ENCODE data around the gene KITLG. TPM values are rescaled to one million over a fixed set of nuclear protein-coding genes. Genes with fewer than 3 reads are reported as not detected.

KITLG gene
- total RNA-seq, 4 donors from 2014 or later, result 10.5 to 44.6 (median 29.1) TPM

GRCh38 chr12:88530868-88531267 is 49.4 kb downstream of the KITLG start:
- H3K4me3 ChIP-seq, result no peak overlapping the region
- intact Hi-C loops (cut with DNase I; ENCODE audit: low total_unique reads), result no loop called here
- peaks cover 0 to 12% (median 4%) of the 10 kb centered on the region in 4 donors for H3K36me3 ChIP-seq
- no peak for DNase-seq
- H3K4me1 ChIP-seq, result peaks cover 4 to 20% (median 9%) of the 10 kb centered on the region in 4 donors
- no peak overlapping the region for H3K27ac ChIP-seq
- TF ChIP-seq EP300 (IDR thresholded peaks at IDR 0.05; ENCODE audit: low read depth) (no peak), CTCF (IDR thresholded peaks at IDR 0.05) (no peak), POLR2AphosphoS5 (IDR thresholded peaks at IDR 0.05) (no peak), POLR2A (IDR thresholded peaks at IDR 0.05) (no peak)
- peaks cover 0 to 2% of the 10 kb centered on the region in 2 donors for H3K9me3 ChIP-seq
- in situ Hi-C loops (cut with MboI; ENCODE audit: low pct_ligation_motif_present in 1 of 4, low pct_unique_long_range_greater_than_20kb in 1 of 4, low sequenced_read_pairs in 3 of 4), result no loop called here
- 81 to 86% methylated on average over 1 of the region's 1 CpG for WGBS, 2 donors (ENCODE audit: low coverage in 1 of 2)
- H3K27me3 ChIP-seq, result no peaks in the 10 kb centered on the region

- WGBS, 2 donors (ENCODE audit: low coverage in 1 of 2), result 36 to 52% methylated on average over 7 to 9 of the region's 9 CpGs
- Histone ChIP-seq H3K27ac (peak overlapping the region in 2 of 4 donors; percentile 17 to 35), H3K4me3 (no peak overlapping the region), H3K9me3 (peaks cover 0 to 2% of the 10 kb centered on the region in 2 donors), H3K36me3 (peaks cover 0 to 12% (median 4%) of the 10 kb centered on the region in 4 donors), H3K27me3 (no peaks in the 10 kb centered on the region), H3K4me1 (peaks cover 4 to 17% (median 9%) of the 10 kb centered on the region in 4 donors)
- no peak for TF ChIP-seq EP300 (IDR thresholded peaks at IDR 0.05; ENCODE audit: low read depth)
- TF ChIP-seq POLR2A (IDR thresholded peaks at IDR 0.05), result no peak
- no peak for TF ChIP-seq POLR2AphosphoS5 (IDR thresholded peaks at IDR 0.05)
- TF ChIP-seq CTCF (IDR thresholded peaks at IDR 0.05), result no peak
- no peak for DNase-seq
- in situ Hi-C loops (cut with MboI; ENCODE audit: low pct_ligation_motif_present in 1 of 4, low pct_unique_long_range_greater_than_20kb in 1 of 4, low sequenced_read_pairs in 3 of 4) (no loop called here), intact Hi-C loops (cut with DNase I; ENCODE audit: low total_unique reads) (no loop called here)
These were observed 50.5 kb downstream of the KITLG start for GRCh38 chr12:88529531-88530488.

GRCh38 chr12:88522961-88523360 is 57.3 kb downstream of the KITLG start:
- intact Hi-C loops (cut with DNase I; ENCODE audit: low total_unique reads), result no loop called here
- Histone ChIP-seq H3K4me3 (no peak overlapping the region), H3K27me3 (no peaks in the 10 kb centered on the region), H3K36me3 (peaks cover 0 to 9% (median 4%) of the 10 kb centered on the region in 4 donors), H3K27ac (no peak overlapping the region), H3K4me1 (peaks cover 0 to 17% (median 5%) of the 10 kb centered on the region in 4 donors), H3K9me3 (peaks cover 0 to 2% of the 10 kb centered on the region in 2 donors)
- 83 to 86% methylated on average over 7 of the region's 7 CpGs for WGBS, 2 donors (ENCODE audit: low coverage in 1 of 2)
- in situ Hi-C loops (cut with MboI; ENCODE audit: low pct_ligation_motif_present in 1 of 4, low pct_unique_long_range_greater_than_20kb in 1 of 4, low sequenced_read_pairs in 3 of 4), result no loop called here
- TF ChIP-seq CTCF (IDR thresholded peaks at IDR 0.05) (no peak), EP300 (IDR thresholded peaks at IDR 0.05; ENCODE audit: low read depth) (no peak), POLR2A (IDR thresholded peaks at IDR 0.05) (no peak), POLR2AphosphoS5 (IDR thresholded peaks at IDR 0.05) (no peak)
- no peak for DNase-seq

- H3K9me3 ChIP-seq, result no peaks in the 10 kb centered on the region
- in situ Hi-C loops (cut with MboI; ENCODE audit: low pct_ligation_motif_present in 1 of 4, low pct_unique_long_range_greater_than_20kb in 1 of 4, low sequenced_read_pairs in 3 of 4), result no loop called here
- no peak for TF ChIP-seq POLR2A (IDR thresholded peaks at IDR 0.05)
- TF ChIP-seq POLR2AphosphoS5 (IDR thresholded peaks at IDR 0.05), result no peak
- TF ChIP-seq CTCF (IDR thresholded peaks at IDR 0.05), result no peak
- no peak for TF ChIP-seq EP300 (IDR thresholded peaks at IDR 0.05; ENCODE audit: low read depth)
- H3K4me1 ChIP-seq, result peaks cover 0 to 17% (median 5%) of the 10 kb centered on the region in 4 donors
- DNase-seq, result no peak
- H3K27me3 ChIP-seq, result no peaks in the 10 kb centered on the region
- intact Hi-C loops (cut with DNase I; ENCODE audit: low total_unique reads), result no loop called here
- 51 to 65% methylated on average over 2 of the region's 2 CpGs for WGBS, 2 donors (ENCODE audit: low coverage in 1 of 2)
- H3K4me3 ChIP-seq, result no peak overlapping the region
- H3K27ac ChIP-seq, result peak overlapping the region in 1 of 4 donors; percentile 54
- peaks cover 0 to 10% (median 0%) of the 10 kb centered on the region in 4 donors for H3K36me3 ChIP-seq
These were observed 59.8 kb downstream of the KITLG start for GRCh38 chr12:88520436-88520820.
